Neuronal stem cell (in vitro differentiated cells): ENCODE results near the gene PIGR.

Source experiments
- DNase-seq: peaks from one replicate; pipeline ENCODE4 v3.0.0-alpha.2; 2013; ENCODE audit warnings: low spot score
- H2AFZ ChIP-seq: one replicate; pipeline ENCODE4 v1.6.1; 2013; ENCODE audit warnings: mild to moderate bottlenecking, low read length, inconsistent platforms
- H2AK5ac ChIP-seq: 2 replicates; pipeline ENCODE4 v1.6.1; 2013; ENCODE audit warnings: low read depth, mild to moderate bottlenecking, inconsistent platforms, low read length, moderate library complexity, mixed read lengths
- H2BK120ac ChIP-seq: 2 replicates; pipeline ENCODE4 v1.6.1; 2013; ENCODE audit warnings: low read depth, mild to moderate bottlenecking, inconsistent platforms, low read length, moderate library complexity, mixed read lengths
- H2BK12ac ChIP-seq: one replicate; pipeline ENCODE4 v1.6.1; 2013; ENCODE audit warnings: low read length, inconsistent platforms
- H2BK15ac ChIP-seq: 2 replicates; pipeline ENCODE4 v1.6.1; 2013; ENCODE audit warnings: mild to moderate bottlenecking, low read length, inconsistent platforms, mixed read lengths
- H2BK5ac ChIP-seq: one replicate; pipeline ENCODE4 v1.6.1; 2013; ENCODE audit warnings: inconsistent platforms, mild to moderate bottlenecking, low read length, moderate library complexity
- H3K14ac ChIP-seq: one replicate; pipeline ENCODE4 v1.6.1; 2013; ENCODE audit warnings: low read length, inconsistent platforms
- H3K18ac ChIP-seq: 2 replicates; pipeline ENCODE4 v1.6.1; 2013; ENCODE audit warnings: low read length, inconsistent platforms
- H3K23ac ChIP-seq: 2 replicates; pipeline ENCODE4 v1.6.1; 2013; ENCODE audit warnings: low read depth, mild to moderate bottlenecking, mixed read lengths, low read length, inconsistent platforms; ENCODE audit not compliant: poor library complexity
- H3K27ac ChIP-seq: replicated peaks from 3 replicates; pipeline ENCODE4 v1.5.1; 2013; ENCODE audit warnings: low read length, inconsistent platforms
- H3K27me3 ChIP-seq, 3 experiments: 2 replicates each; pipeline ENCODE4 v1.6.1; 2013; ENCODE audit warnings: low read length in 3 of 3, mild to moderate bottlenecking in 2 of 3, inconsistent platforms in 1 of 3, low read depth in 1 of 3, mixed read lengths in 1 of 3, moderate library complexity in 1 of 3; ENCODE audit not compliant: control insufficient read depth in 3 of 3, insufficient read depth in 3 of 3
- H3K36me3 ChIP-seq, 2 donors: replicated peaks in 1 of 2; 2 replicates each; pipeline ENCODE4 v1.6.1; 2013; ENCODE audit warnings: low read length in 2 of 2; ENCODE audit not compliant: control insufficient read depth in 2 of 2, insufficient read depth in 2 of 2
- H3K4ac ChIP-seq: 2 replicates; pipeline ENCODE4 v1.6.1; 2013; ENCODE audit warnings: inconsistent platforms, mild to moderate bottlenecking, low read length, moderate library complexity
- H3K4me1 ChIP-seq, 2 donors: 1 replicate in 1 of 2; 2 replicates in 1 of 2; pipeline ENCODE4 v1.6.1; 2013; ENCODE audit warnings: low read length in 2 of 2, low read depth in 1 of 2; ENCODE audit not compliant: control insufficient read depth in 2 of 2, insufficient read depth in 1 of 2
- H3K4me2 ChIP-seq: one replicate; pipeline ENCODE4 v1.6.1; 2013; ENCODE audit warnings: mild to moderate bottlenecking, low read length, inconsistent platforms; ENCODE audit not compliant: insufficient read depth, poor library complexity, severe bottlenecking
- H3K4me3 ChIP-seq, 2 donors: 2 replicates each; pipeline ENCODE4 v1.5.1; 2013; ENCODE audit warnings: low read length in 2 of 2, mild to moderate bottlenecking in 2 of 2, inconsistent platforms in 1 of 2, moderate library complexity in 1 of 2
- H3K79me1 ChIP-seq: one replicate; pipeline ENCODE4 v1.6.1; 2013; ENCODE audit warnings: low read depth, mild to moderate bottlenecking, inconsistent platforms, low read length, moderate library complexity
- H3K9ac ChIP-seq: one replicate; pipeline ENCODE4 v1.6.1; 2013; ENCODE audit warnings: mild to moderate bottlenecking, low read depth, low read length, inconsistent platforms; ENCODE audit not compliant: poor library complexity
- H3K9me3 ChIP-seq, 2 donors: replicated peaks in 1 of 2; 2 replicates each; pipeline versions ENCODE3 to v1.6.1; 2013; ENCODE audit warnings: low read length in 2 of 2, mild to moderate bottlenecking in 2 of 2, inconsistent platforms in 1 of 2, low read depth in 1 of 2, mixed read lengths in 1 of 2, moderate library complexity in 1 of 2; ENCODE audit not compliant: control insufficient read depth in 2 of 2, insufficient read depth in 1 of 2
- H4K8ac ChIP-seq: one replicate; pipeline ENCODE4 v1.6.1; 2013; ENCODE audit warnings: low read depth, mild to moderate bottlenecking, inconsistent platforms, low read length, moderate library complexity
- H4K91ac ChIP-seq: one replicate; pipeline ENCODE4 v1.6.1; 2013; ENCODE audit warnings: low read length, low read depth, mild to moderate bottlenecking, inconsistent platforms; ENCODE audit not compliant: poor library complexity
- WGBS, 2 donors: extraction: QIAGEN DNeasy Blood & Tissue Kit; methylation state at CpG; one replicate each; pipeline ENCODE4 v1.1.7; 2013; ENCODE audit warnings: missing lambda C conversion rate in 2 of 2, mixed read lengths in 1 of 2; ENCODE audit not compliant: insufficient read length in 2 of 2, insufficient replicate concordance in 1 of 2; ENCODE audit errors: extremely low coverage in 2 of 2; 5-methylcytosine and 5-hydroxymethylcytosine counted together

PIGR gene

GRCh38 chr1:206949208-206949607 lies 2.9 kb upstream of the PIGR start:
- no peak overlapping the region for H3K9ac ChIP-seq
- H3K79me1 ChIP-seq = no peaks in the 10 kb centered on the region

GRCh38 chr1:206947255-206947654 lies 989 bp upstream of the PIGR start:
- Histone ChIP-seq H4K8ac (no peak overlapping the region), H3K4me2 (no peak overlapping the region), H3K14ac (no peak overlapping the region), H3K9me3 (peaks cover 0 to 2% of the 10 kb centered on the region in 2 donors), H2BK12ac (no peak overlapping the region), H3K9ac (no peak overlapping the region), H3K79me1 (no peaks in the 10 kb centered on the region), H3K4me1 (no peaks in the 10 kb centered on the region), H3K36me3 (no peaks in the 10 kb centered on the region), H3K27ac (no peak overlapping the region), H3K4me3 (no peak overlapping the region), H2AFZ (no peak overlapping the region), H3K23ac (no peak overlapping the region), H2BK5ac (no peak overlapping the region), H2AK5ac (no peak overlapping the region), H4K91ac (no peak overlapping the region), H3K27me3 (peaks cover 0 to 17% (median 0%) of the 10 kb centered on the region in 3 experiments), H3K18ac (no peak overlapping the region), H2BK15ac (no peak overlapping the region), H3K4ac (no peak overlapping the region), H2BK120ac (no peak overlapping the region)
- DNase-seq = no peak
- WGBS, 2 donors = no CpG with 5 or more reads among the region's 3 CpGs

More at GRCh38 chr1:206949208-206949607, 2.9 kb upstream of the PIGR start:
- no peaks in the 10 kb centered on the region for H3K36me3 ChIP-seq
- no peak overlapping the region for H2BK5ac ChIP-seq
- no peaks in the 10 kb centered on the region for H3K4me1 ChIP-seq
- no peak overlapping the region for H3K23ac ChIP-seq
- H3K4me3 ChIP-seq = no peak overlapping the region
- H4K8ac ChIP-seq = no peak overlapping the region
- H3K18ac ChIP-seq = no peak overlapping the region
- no peak overlapping the region for H2BK120ac ChIP-seq
- peaks cover 0 to 14% (median 0%) of the 10 kb centered on the region in 3 experiments for H3K27me3 ChIP-seq
- no peaks in the 10 kb centered on the region for H3K9me3 ChIP-seq
- no peak overlapping the region for H2AFZ ChIP-seq
- no CpG with 5 or more reads among the region's 4 CpGs for WGBS, 2 donors
- no peak overlapping the region for H2BK15ac ChIP-seq
- H3K14ac ChIP-seq = no peak overlapping the region
- H2BK12ac ChIP-seq = no peak overlapping the region
- no peak overlapping the region for H4K91ac ChIP-seq
- no peak overlapping the region for H3K27ac ChIP-seq
- no peak overlapping the region for H2AK5ac ChIP-seq
- no peak for DNase-seq
- no peak overlapping the region for H3K4ac ChIP-seq
- no peak overlapping the region for H3K4me2 ChIP-seq

DNA sequence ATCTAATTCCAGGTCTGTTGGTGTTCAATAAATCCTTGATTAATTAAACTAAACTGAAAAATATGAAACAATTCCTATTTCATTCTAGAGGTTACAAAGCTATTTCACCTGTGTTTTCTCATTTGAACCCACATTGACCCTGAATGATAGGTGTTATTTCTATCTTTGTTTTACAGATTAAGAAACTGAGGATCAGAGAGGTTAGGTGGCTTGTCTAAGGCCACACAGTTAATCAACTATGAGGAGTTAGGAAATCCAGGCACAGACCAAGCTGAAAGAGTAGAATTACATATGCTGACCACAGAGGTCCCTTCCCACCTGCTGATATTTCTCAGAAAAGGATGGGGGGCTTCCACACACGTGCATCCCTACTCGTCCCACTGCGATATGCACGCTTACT lies 487 bp downstream of the PIGR start:
- Histone ChIP-seq H3K18ac (no peak overlapping the region), H3K23ac (peak overlapping the region; percentile 31), H3K4me3 (no peak overlapping the region), H3K9ac (no peak overlapping the region), H3K79me1 (no peaks in the 10 kb centered on the region), H3K14ac (peak overlapping the region; percentile 23), H2AFZ (no peak overlapping the region), H3K27ac (no peak overlapping the region), H2BK12ac (no peak overlapping the region), H4K91ac (no peak overlapping the region), H3K27me3 (peaks cover 0 to 23% (median 0%) of the 10 kb centered on the region in 3 experiments), H4K8ac (no peak overlapping the region), H3K4ac (no peak overlapping the region), H3K4me1 (no peaks in the 10 kb centered on the region), H2AK5ac (no peak overlapping the region), H3K4me2 (no peak overlapping the region), H2BK120ac (no peak overlapping the region), H2BK5ac (peak overlapping the region; percentile 6), H3K36me3 (no peaks in the 10 kb centered on the region), H2BK15ac (no peak overlapping the region), H3K9me3 (peaks cover 0 to 2% of the 10 kb centered on the region in 2 donors)
- WGBS, 2 donors = no CpG with 5 or more reads among the region's 4 CpGs
- no peak for DNase-seq

DNA sequence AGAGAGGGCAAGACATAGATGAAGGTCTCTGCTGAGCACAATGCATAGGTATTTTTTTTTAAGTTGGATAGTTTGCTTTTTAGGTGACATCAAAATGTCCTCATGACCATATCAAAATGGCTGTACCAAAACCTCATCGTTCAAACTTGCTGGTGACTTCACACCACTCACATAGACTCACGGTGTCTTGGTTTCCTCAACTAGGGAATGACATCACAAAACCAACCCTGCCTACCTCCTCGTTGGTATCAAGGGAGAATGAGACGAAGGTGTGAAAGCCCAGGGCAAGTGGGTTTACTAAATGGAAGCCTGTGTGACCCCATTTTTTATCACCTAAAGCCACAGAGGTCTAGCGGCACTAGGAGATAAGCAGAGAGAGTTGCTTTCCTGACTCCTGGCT lies 1.6 kb downstream of the PIGR start:
- H3K23ac ChIP-seq = no peak overlapping the region
- no peak overlapping the region for H3K4me2 ChIP-seq
- no peaks in the 10 kb centered on the region for H3K4me1 ChIP-seq
- no peak for DNase-seq
- H4K8ac ChIP-seq = no peak overlapping the region
- H3K27me3 ChIP-seq = peaks cover 0 to 23% (median 0%) of the 10 kb centered on the region in 3 experiments
- H2BK15ac ChIP-seq = no peak overlapping the region
- no peaks in the 10 kb centered on the region for H3K79me1 ChIP-seq
- H3K36me3 ChIP-seq = no peaks in the 10 kb centered on the region
- no peak overlapping the region for H3K27ac ChIP-seq
- no peak overlapping the region for H3K4ac ChIP-seq
- H3K4me3 ChIP-seq = no peak overlapping the region
- no peak overlapping the region for H3K18ac ChIP-seq
- peak overlapping the region; percentile 6 for H2AK5ac ChIP-seq
- H3K9me3 ChIP-seq = peaks cover 0 to 2% of the 10 kb centered on the region in 2 donors
- H3K14ac ChIP-seq = no peak overlapping the region
- H2BK12ac ChIP-seq = no peak overlapping the region
- no peak overlapping the region for H2AFZ ChIP-seq
- WGBS, 2 donors = no CpG with 5 or more reads among the region's 5 CpGs
- no peak overlapping the region for H2BK120ac ChIP-seq
- no peak overlapping the region for H2BK5ac ChIP-seq
- H4K91ac ChIP-seq = no peak overlapping the region
- H3K9ac ChIP-seq = no peak overlapping the region
